ENCODE data around the gene SLC1A7.

- TF ChIP-seq CTCF (IDR thresholded peaks at IDR 0.05), result no peak
- TF ChIP-seq POLR2A (IDR thresholded peaks at IDR 0.05), result no peak
These were observed 64.9 kb downstream of the SLC1A7 start for GRCh38 chr1:53077599-53077965.
